Stimulated activated CD4-positive, alpha-beta T cell treated with anti-CD3 and anti-CD28 coated beads, Interleukin-12 subunit alpha, Interleukin-12 subunit beta, amount 100 ng/mL, for 48 hours (primary cell): ENCODE data around the gene SPACA7.

Experiments used
- DNase-seq, 3 donors: peaks; one replicate each; pipeline ENCODE4 v3.0.0-alpha.2; 2020; ENCODE audit warnings: low read depth in 2 of 3, low spot score in 1 of 3

Gene SPACA7

GRCh38 chr13:112376050-112376681 is at the start of gene SPACA7:
SPACA7 (plus strand) TSS chr13:112376355; CDS start chr13:112376386, 31 bp downstream.
- no peak for DNase-seq

DNA sequence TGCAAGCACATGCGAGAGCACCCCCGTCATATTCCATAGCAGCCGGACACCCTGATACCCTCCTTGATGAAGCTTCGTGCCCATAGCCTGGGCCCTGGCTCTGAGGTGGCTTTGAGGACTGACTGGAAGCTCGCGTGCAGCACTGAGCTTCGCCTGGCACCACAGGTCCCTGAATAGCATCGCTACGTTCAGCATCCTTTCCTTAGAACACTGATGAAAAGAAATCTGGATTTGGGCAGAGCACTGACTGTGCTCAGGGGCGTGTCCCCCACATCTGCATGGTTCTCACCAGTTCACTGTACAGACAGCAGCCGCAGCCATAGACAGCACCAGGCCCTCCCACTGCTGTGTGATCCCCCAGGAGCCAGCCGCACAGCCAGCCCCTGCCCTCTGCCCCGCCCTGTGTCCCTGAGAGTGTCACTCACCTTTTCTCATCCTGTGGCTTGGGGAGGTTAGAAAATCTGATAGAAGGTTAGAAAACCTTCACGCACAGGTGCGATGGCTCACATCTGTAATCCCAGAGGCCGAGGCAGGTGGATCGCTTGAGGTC is 49.3 kb upstream of the SPACA7 start:
- DNase-seq: no peak

DNA sequence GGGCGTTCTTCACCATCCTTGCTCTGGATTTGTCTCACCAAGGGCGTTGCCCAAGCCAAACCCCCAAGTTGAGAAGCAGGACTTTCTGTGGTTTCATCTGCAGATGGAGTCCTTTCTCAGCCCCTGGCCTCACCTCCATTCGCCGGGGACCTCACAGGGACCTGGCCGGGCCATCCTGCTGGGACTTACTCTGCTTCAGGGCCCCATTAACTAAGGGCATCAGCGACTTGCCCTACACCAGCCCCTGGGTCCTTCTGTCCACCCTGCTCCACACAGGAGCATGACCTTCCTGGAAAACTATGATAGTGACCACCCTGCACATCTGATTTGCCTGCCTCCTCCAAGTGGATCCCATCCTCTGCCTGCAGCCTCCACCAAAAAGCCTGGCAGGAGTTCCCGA is 47.2 kb upstream of the SPACA7 start:
- DNase-seq: no peak

DNA sequence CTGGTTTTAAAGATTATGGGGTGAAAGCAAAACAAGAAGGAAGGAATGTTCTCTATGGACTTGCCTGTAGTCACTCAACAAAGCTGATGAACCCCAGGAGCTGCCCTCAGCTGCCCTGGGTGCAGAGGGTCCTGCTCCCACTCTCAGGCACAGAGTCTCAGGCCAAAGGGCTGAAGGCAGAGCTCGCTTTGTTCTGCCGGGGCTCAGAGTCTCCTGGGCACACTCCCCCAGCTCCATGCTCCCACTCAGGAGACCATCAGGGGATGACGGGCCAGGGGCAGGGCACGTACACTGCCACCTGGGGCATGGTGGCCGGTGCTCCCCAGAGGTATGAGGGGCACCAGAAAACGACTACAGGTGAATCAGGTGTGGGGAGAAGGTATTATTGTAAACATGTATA is 46.8 kb upstream of the SPACA7 start:
- DNase-seq: no peak

GRCh38 chr13:112330066-112330465 is 46.1 kb upstream of the SPACA7 start:
- DNase-seq: no peak

GRCh38 chr13:112330479-112331381 is 45.4 kb upstream of the SPACA7 start:
- no peak for DNase-seq

DNA sequence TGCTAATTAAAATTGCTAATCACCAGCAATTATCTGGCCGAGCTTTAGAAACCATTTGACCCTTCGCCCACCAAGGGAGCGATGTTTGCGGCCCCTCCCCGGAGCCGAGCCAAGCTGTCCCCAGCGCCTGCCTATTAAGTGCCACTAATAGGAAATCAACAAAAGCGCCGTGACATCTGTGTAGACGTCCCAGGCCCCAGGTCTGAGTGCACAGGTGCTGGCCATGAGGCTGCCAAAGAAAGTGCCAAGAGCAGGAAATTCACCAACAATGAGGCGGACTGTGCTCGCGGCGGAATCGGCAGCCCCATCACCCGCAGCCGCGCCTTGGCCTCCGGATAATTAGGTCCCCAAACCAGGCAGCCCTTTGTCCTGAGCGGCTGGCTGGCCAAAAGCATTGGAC is 44.5 kb upstream of the SPACA7 start:
- no peak for DNase-seq

DNA sequence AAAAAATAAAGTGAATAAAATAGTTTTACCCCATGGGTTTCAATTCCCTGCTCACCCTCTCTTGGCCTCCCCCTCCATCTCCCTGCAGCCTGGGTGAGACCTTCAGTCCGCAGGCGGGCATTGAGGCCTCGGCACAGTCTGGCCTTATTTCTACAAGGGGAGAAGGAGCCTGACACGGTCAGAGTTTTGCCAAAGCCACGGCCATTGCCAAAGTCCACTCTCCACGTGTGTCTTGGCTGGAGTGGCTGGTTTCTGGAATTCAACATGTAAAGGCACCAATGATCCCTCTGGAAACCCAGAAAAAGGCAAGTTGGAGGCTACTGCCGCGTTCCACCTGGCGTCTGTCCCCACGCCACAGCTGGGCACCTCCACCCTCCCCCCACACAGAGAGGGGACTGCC is 43.4 kb upstream of the SPACA7 start:
- DNase-seq: no peak

DNA sequence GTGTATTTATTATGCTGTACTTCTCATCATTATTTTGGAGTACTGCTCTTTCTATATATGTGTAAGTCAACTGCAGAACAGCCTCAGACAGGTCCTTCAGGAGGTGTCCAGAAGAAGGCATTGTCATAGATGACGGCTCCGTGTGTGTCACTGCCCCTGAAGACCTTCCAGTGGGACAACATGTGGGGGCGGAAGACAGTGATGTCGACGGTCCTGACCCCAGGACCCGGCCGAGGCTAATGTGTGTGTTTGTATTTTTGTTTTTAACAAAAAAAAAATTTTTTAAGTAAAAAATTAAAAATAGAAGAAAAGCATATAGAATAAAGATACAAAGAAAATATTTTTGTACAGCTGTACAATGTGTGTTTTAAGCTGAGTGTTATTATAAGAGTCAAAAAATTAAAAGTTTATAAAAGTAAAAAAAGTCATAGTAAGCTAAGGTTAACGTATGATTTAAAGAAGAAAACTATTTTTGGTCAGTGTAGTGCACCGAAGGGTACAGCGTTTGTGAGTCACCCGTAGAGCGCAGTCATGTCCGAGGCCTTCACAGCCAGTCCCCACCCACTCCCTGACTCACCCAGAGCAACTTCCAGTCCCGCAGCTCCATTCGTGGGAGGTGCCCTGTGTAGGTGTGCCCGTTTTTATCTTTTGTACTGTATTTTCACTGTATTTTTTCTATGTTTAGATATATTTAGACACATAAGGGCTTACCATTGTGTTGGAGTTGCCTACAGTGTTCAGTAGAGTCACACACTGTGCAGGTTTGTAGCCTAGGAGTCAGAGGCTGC is 42.2 kb upstream of the SPACA7 start:
- DNase-seq: no peak

GRCh38 chr13:112335135-112335534 is 41.0 kb upstream of the SPACA7 start:
- DNase-seq: no peak

- DNase-seq: no peak
Observed at GRCh38 chr13:112341446-112341845, 34.7 kb upstream of the SPACA7 start.

DNA sequence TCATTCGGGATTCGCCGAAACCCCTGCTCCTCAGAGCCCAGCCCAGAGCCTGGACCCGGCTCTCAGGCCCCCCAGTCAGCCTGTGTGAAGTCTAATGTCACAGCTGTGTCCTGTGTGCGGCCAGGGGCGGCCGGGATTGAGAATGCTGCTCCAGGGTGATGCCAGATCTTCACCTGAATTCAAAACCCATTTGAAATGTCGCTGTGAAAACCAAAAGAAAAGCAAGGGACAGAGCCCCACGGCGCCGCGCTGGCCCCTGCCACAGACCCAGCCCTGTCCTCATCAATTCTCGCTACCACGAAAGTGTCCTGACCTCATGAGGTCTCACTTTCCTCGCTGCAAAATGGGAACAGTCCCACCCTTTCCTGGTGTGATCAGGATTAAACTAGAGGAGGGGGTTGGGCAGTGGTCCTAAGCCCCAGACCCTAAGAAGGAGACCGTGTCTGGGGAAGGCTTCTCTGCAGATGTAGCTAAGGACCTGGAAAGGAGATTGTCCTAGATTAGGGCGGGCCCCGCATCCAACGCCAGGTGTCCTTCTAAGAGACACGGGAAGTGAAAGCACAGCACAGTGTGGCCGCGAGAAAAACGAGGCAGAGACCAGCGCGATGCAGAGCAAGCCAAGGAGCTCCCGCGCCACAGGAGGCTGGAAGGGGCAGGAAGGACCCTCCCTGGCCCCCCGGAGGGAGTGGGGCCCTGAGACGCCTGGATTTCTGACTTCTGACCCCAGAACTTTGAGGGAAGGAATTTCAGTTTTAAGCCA is 34.0 kb upstream of the SPACA7 start:
- no peak for DNase-seq

DNA sequence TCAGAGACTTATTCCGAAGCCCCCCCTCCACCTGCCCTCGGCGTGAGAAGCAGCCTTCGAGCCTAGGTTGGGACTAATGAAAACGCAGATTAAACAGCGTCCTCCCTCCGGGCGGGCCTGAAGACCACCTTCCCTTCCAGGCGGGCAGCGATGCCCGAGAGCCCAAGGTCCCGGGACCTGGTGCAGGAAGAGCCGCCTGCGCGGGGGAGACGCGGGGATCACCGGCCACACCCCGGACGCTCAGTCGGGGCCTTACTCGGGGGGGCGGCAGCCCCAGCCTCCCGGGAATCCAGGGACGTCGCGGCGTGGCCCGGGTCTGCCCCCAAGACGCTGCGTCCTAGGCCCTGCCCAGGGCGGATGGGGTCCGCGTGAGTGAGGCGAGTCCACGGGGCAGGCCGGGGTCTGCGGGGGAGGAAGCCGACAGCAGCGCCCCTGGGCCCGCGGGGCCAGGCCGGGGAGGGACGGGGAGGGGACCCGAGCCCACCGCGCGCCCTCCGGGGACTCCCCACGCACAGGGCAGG is 33.3 kb upstream of the SPACA7 start:
- DNase-seq: no peak

- DNase-seq: no peak
Observed at GRCh38 chr13:112343591-112343990, 32.6 kb upstream of the SPACA7 start.

DNA sequence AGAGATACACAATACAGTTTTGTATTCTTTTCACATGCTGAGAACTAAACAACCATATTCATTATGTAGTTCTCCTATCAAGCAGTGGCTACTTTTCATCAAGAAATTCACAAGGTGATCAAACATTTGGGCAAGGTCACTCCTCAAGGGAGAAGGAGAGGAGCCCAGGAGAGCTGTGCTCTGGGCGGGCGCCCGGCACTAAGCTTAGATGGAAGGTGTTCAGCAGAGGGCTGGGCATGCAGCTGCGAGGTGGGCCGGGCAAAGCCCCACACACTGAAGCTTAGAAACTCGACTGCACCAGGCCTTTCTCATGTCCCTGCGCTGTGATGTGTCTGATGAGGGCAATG is 30.4 kb upstream of the SPACA7 start:
- DNase-seq: no peak

GRCh38 chr13:112346173-112346898 is 29.8 kb upstream of the SPACA7 start:
- DNase-seq: no peak

DNA sequence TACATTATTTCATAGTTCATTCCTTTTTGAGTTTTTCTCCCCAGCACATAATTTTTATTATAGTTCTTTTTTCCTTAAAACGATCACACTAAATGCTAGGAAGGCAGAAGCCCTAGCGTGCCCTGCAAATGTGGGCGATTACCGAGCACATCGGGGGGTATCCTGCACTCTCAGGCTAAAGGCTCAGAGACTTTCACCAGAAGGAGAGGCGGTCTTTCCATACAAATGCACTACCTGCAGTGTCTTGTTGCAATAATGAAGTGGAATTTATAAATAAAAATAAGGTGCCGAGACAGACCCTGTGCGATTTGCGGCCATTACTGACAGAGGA is 29.3 kb upstream of the SPACA7 start:
- DNase-seq: no peak

GRCh38 chr13:112347986-112348385 is 28.2 kb upstream of the SPACA7 start:
- DNase-seq: no peak

DNA sequence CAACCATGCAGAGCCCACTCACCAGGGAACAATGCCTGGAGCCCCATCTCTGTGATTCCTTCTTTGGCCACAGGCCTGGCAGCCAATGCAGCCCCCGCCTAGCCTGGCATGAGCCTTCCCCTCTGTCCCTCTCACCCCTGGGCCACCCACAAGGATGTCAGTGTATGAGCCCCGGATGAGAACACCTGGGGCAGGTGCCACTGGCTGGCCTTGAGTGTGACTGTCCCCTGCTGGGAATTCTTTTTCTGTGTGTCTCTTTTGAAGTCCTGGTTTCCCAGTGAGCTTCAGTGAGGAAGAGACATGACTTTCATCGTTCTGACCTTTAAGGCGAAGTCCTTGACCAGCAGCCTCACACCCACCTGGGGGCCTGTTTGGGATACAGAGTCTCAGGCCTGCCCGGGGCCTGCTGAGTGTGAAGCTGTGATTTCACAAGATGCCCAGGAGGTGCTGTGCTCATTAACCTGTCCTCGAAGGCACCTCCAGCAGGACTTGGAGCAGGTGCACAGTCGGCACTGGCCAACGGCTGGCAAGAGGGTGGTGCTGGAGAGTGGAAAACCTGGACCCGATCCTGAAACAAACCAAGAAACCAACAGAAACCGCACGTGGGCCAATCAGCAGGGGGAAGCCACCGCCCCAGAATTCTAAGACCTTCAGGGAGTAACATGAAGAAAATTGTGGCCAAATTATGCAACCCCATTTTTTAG is 27.4 kb upstream of the SPACA7 start:
- DNase-seq: no peak

DNA sequence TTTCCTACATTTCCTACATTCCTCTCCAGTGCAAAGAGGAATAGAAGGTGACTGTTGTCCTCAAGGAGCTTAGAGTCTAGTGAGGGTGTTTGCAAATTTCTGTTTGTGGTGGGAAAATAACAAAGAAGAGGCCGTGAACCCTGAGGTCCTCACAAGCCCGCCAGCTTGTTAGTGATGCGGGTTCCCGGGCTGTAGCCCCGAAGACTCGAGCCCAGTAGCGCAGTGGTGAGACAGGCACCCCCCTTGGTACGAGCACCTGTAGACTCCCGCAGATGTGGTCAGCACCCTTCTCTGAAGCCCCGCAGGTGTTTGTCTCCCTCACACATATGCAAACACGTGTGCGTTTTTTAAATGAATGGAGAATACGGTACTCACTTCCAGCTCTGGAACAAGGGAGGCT is 26.5 kb upstream of the SPACA7 start:
- DNase-seq: no peak
